CD4-positive, alpha-beta T cell (primary cell): ENCODE data around the gene SERPINB5. TPM values are rescaled to one million over a fixed set of nuclear protein-coding genes. Genes with fewer than 3 reads are reported as not detected.

Experiments
- ATAC-seq: fragments of 200-7000 bp; cut with Tn5 transposase; one replicate; pipeline ENCODE4 v1.10.0; 2022; ENCODE audit warnings: mild to moderate bottlenecking; ENCODE audit not compliant: poor library complexity
- CTCF ChIA-PET: fragments of 350-600 bp; sonication (Branson Sonifier 250); formaldehyde crosslinking; loops from one replicate; lab custom pipeline; 2021; ENCODE audit warnings: antibody characterized with exemption, inconsistent platforms; lab: Charles Lee
- POLR2A ChIA-PET: fragments of 350-600 bp; sonication (Branson Sonifier 250); formaldehyde crosslinking; loops from one replicate; lab custom pipeline; 2021; ENCODE audit warnings: antibody characterized with exemption, inconsistent platforms; lab: Charles Lee
- DNase-seq, 14 experiments: peaks; one replicate each; pipeline ENCODE4 v3.0.0-alpha.2; 2013 to 2020; ENCODE audit warnings: mixed read lengths in 2 of 14
- H3K27ac ChIP-seq, 2 donors: one replicate each; pipeline versions ENCODE4 v1.5.1 to v1.7.0; 2013; ENCODE audit warnings: low read length in 2 of 2, low read depth in 1 of 2, mild to moderate bottlenecking in 1 of 2
- H3K27me3 ChIP-seq, 2 experiments: 1 replicate in 1 of 2; 2 replicates in 1 of 2; pipeline versions ENCODE4 v1.6.1 to v1.7.0; 2013; ENCODE audit warnings: low read length in 2 of 2, control low read depth in 1 of 2, mild to moderate bottlenecking in 1 of 2, moderate library complexity in 1 of 2; ENCODE audit not compliant: insufficient read depth in 2 of 2, control insufficient read depth in 1 of 2
- H3K36me3 ChIP-seq: one replicate; pipeline ENCODE4 v1.6.1; 2013; ENCODE audit warnings: low read length, control low read depth; ENCODE audit not compliant: insufficient read depth
- H3K4me1 ChIP-seq: one replicate; pipeline ENCODE4 v1.6.1; 2013; ENCODE audit warnings: low read length, control low read depth; ENCODE audit not compliant: insufficient read depth
- H3K4me3 ChIP-seq: one replicate; pipeline ENCODE4 v1.5.1; 2013; ENCODE audit warnings: mild to moderate bottlenecking, low read length, moderate library complexity
- H3K9me3 ChIP-seq, 2 experiments: 1 replicate in 1 of 2; 2 replicates in 1 of 2; pipeline versions ENCODE4 v1.6.1 to v1.7.0; 2013; ENCODE audit warnings: low read length in 2 of 2, mild to moderate bottlenecking in 2 of 2, control low read depth in 1 of 2, moderate library complexity in 1 of 2; ENCODE audit not compliant: control insufficient read depth in 1 of 2, insufficient read depth in 1 of 2
- H3K27ac Mint-ChIP-seq: one replicate; pipeline ENCODE4 v1.8.0; 2020; ENCODE audit warnings: mixed read lengths
- H3K27me3 Mint-ChIP-seq: one replicate; pipeline ENCODE4 v1.8.0; 2021; ENCODE audit warnings: mixed read lengths
- H3K36me3 Mint-ChIP-seq: one replicate; pipeline ENCODE4 v1.8.0; 2021; ENCODE audit warnings: low read depth, mixed read lengths
- H3K4me1 Mint-ChIP-seq: one replicate; pipeline ENCODE4 v1.8.0; 2021; ENCODE audit warnings: low read depth, mixed read lengths
- H3K4me3 Mint-ChIP-seq: one replicate; pipeline ENCODE4 v1.8.0; 2020; ENCODE audit warnings: mild to moderate bottlenecking, mixed read lengths
- H3K9me3 Mint-ChIP-seq: one replicate; pipeline ENCODE4 v1.8.0; 2020; ENCODE audit warnings: mixed read lengths
- CTCF ChIP-seq: fragments of 200-600 bp; IDR thresholded peaks from one replicate; pipeline ENCODE4 v1.8.0; 2022; ENCODE audit warnings: antibody characterized with exemption, mild to moderate bottlenecking
- intact Hi-C, 2 experiments: fragments of 100-400 bp; cut with DNase I in 1 of 2; cut with micrococcal nuclease in 1 of 2; formaldehyde crosslinking; loops; one replicate each; pipeline versions ENCODE4 v1.15.1 to v1.9.0; 2023 to 2025; cut with DNase I, micrococcal nuclease
- total RNA-seq, 174 experiments: library from RNA in 2 of 174; stranded (reverse) in 2 of 174; gene quantifications; one replicate each; pipeline ENCODE4 v1.2.3 and lab custom pipeline; 2021 to 2026

The SERPINB5 gene
- total RNA-seq, 2 experiments from 2014 or later, result not detected

DNA sequence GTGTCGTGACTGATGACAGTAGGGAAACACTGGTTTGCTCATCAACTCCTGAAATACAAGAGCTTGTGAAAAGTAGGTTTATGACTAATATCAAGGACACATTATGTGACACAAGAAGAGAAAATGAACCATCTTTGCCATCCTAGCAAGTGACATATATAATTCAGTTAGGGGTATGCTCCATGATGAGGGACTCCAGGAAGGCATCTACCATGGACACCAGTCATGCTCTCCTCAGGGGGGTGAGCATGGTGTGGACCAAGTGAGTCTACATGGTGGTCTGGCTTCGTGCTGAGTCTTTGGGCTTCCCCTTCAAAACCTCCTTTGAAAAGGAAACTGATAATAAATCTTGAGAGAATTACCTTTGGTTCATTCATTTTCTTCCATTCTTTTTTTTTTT lies 11.7 kb upstream of the SERPINB5 start:
- H3K4me3 Mint-ChIP-seq, result no peak overlapping the region
- H3K9me3 Mint-ChIP-seq, result no peaks in the 10 kb centered on the region
- DNase-seq (no peak), ATAC-seq (no peak)
- Histone ChIP-seq H3K27me3 (peaks cover 3 to 12% of the 10 kb centered on the region in 2 experiments), H3K4me3 (no peak overlapping the region), H3K9me3 (no peaks in the 10 kb centered on the region), H3K27ac (no peak overlapping the region), H3K36me3 (no peaks in the 10 kb centered on the region), H3K4me1 (no peaks in the 10 kb centered on the region)
- TF ChIP-seq CTCF, result no peak
- intact Hi-C loops, result no loop called here
- no peaks in the 10 kb centered on the region for H3K4me1 Mint-ChIP-seq
- CTCF ChIA-PET, result no interaction called here
- H3K27ac Mint-ChIP-seq, result no peak overlapping the region
- POLR2A ChIA-PET, result no interaction called here
- no peaks in the 10 kb centered on the region for H3K36me3 Mint-ChIP-seq
- H3K27me3 Mint-ChIP-seq, result peaks cover 27% of the 10 kb centered on the region

DNA sequence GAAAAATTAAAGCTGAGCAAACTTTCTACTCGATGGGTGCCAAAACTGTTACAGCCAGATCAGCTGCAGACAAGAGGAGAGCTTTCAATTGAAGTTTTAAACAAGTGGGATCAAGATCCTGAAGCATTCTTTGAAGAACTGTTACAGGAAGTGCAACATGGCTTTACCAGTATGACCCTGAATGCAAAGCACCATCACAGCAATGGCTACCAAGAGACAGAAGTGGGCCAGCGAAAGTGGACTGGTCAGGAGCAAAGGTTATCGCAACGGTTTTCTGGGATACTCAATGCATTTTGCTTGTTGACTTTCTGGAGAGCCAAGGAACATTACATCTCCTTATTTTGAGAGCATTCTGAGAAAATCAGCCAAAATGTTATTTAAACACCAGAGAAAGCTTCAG lies 9.1 kb upstream of the SERPINB5 start:
- no peaks in the 10 kb centered on the region for H3K4me1 Mint-ChIP-seq
- no peak for TF ChIP-seq CTCF
- H3K4me3 ChIP-seq, result no peak overlapping the region
- H3K4me3 Mint-ChIP-seq, result no peak overlapping the region
- H3K36me3 ChIP-seq, result no peaks in the 10 kb centered on the region
- no peak overlapping the region for H3K27ac Mint-ChIP-seq
- peaks cover 3 to 5% of the 10 kb centered on the region in 2 experiments for H3K27me3 ChIP-seq
- peaks cover 36% of the 10 kb centered on the region for H3K27me3 Mint-ChIP-seq
- DNase-seq (no peak), ATAC-seq (no peak)
- H3K9me3 Mint-ChIP-seq, result no peaks in the 10 kb centered on the region
- ChIA-PET POLR2A (no interaction called here), CTCF (no interaction called here)
- intact Hi-C loops, result no loop called here
- no peaks in the 10 kb centered on the region for H3K36me3 Mint-ChIP-seq
- H3K9me3 ChIP-seq, result no peaks in the 10 kb centered on the region
- H3K27ac ChIP-seq, result no peak overlapping the region
- H3K4me1 ChIP-seq, result no peaks in the 10 kb centered on the region

GRCh38 chr18:63468575-63468974 lies 8.2 kb upstream of the SERPINB5 start:
- no peaks in the 10 kb centered on the region for H3K9me3 Mint-ChIP-seq
- CTCF ChIA-PET, result no interaction called here
- ATAC-seq (no peak), DNase-seq (no peak)
- H3K36me3 ChIP-seq, result no peaks in the 10 kb centered on the region
- H3K27me3 ChIP-seq, result peaks cover 0 to 3% of the 10 kb centered on the region in 2 experiments
- POLR2A ChIA-PET, result no interaction called here
- H3K36me3 Mint-ChIP-seq, result no peaks in the 10 kb centered on the region
- no peaks in the 10 kb centered on the region for H3K4me1 ChIP-seq
- H3K27me3 Mint-ChIP-seq, result peaks cover 31% of the 10 kb centered on the region
- H3K27ac ChIP-seq, result no peak overlapping the region
- no peak for TF ChIP-seq CTCF
- intact Hi-C loops, result no loop called here
- no peak overlapping the region for H3K27ac Mint-ChIP-seq
- H3K4me3 ChIP-seq, result no peak overlapping the region
- H3K4me3 Mint-ChIP-seq, result no peak overlapping the region
- H3K9me3 ChIP-seq, result no peaks in the 10 kb centered on the region
- no peaks in the 10 kb centered on the region for H3K4me1 Mint-ChIP-seq
